PC-9 (cell line): Measurements from ENCODE around the gene KRTAP9-2.
"Not testable (repeated sequence)": the region's sequence is repeated elsewhere in the genome, so short reads cannot be mapped to it uniquely, and the experiment has no call there.

Source experiments
- CTCF ChIP-seq: fragments of 200-600 bp; sonication (generic); conservative IDR thresholded peaks from 2 replicates; pipeline ENCODE4 v1.6.1; 2017; ENCODE audit warnings: mixed run types, antibody characterized with exemption, mild to moderate bottlenecking, moderate library complexity
- EZH2 ChIP-seq: fragments of 200-600 bp; sonication (generic); IDR thresholded peaks from 2 replicates; pipeline ENCODE4 v1.8.0; 2017; ENCODE audit warnings: antibody characterized with exemption, low read depth

- TF ChIP-seq CTCF, EZH2: not testable (repeated sequence)
Measured at GRCh38 chr17:41189837-41190318, 36.6 kb upstream of the KRTAP9-2 start, which contains the start of gene KRTAP9-1.
